Measurements from ENCODE around the gene ZP1. TPM values are rescaled to one million over a fixed set of nuclear protein-coding genes. Genes with fewer than 3 reads are reported as not detected.

Gene ZP1
- total and polyA plus RNA-seq, 2 of the 8 experiments (the other 6 are each of a cell fraction or from before 2014, with no cell fraction given): not detected

DNA sequence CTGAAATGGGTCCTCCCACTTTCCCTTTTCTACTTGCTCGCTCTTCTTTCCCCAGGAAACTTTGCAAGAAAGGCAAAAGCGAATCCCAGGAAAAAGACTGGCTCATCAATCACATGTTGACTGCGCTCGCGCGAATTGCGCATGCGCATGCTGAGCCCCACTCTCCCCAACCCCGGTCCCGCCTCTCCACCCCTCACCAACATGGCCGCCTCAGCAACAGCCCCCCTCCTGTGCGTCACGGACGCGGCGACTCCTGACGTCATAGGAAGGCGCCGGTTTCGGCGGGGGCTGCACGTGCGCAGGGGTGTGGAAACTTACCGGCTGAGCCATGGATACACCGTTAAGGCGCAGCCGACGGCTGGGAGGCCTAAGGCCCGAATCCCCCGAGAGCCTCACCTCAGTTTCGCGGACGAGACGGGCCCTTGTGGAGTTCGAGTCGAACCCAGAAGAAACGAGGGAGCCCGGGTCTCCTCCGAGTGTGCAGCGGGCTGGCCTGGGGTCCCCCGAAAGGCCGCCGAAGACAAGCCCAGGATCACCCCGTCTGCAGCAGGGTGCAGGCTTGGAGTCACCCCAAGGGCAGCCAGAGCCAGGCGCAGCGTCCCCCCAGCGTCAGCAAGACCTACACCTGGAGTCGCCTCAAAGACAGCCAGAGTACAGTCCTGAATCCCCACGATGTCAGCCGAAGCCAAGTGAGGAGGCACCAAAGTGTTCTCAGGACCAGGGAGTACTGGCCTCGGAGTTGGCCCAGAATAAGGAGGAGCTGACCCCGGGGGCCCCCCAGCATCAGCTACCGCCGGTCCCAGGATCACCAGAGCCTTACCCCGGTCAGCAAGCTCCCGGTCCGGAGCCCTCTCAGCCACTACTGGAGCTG, 25.3 kb upstream of the ZP1 start, which contains the start of gene CCDC86 (continued):
- TF ChIP-seq CBX8 (IDR thresholded peaks at IDR 0.05; ENCODE audit: borderline replicate concordance, low read depth, low read length): no peak
- peak; percentile 70 for TF ChIP-seq NRF1 (IDR thresholded peaks at IDR 0.05; ENCODE audit: low read depth, low read length)
- TF ChIP-seq, protein P1, sequence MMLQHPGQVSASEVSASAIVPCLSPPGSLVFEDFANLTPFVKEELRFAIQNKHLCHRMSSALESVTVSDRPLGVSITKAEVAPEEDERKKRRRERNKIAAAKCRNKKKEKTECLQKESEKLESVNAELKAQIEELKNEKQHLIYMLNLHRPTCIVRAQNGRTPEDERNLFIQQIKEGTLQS (IDR thresholded peaks at IDR 0.05; ENCODE audit: insufficient read depth, low read depth, low read length): peak; percentile 98
- peak; percentile 45 for TF ChIP-seq TAF7 (optimal IDR thresholded peaks at IDR 0.05; ENCODE audit: borderline replicate concordance, low read depth, low read length)
- TF ChIP-seq SRF (IDR thresholded peaks at IDR 0.05; ENCODE audit: low read depth, low read length): peak; percentile 92
- TF ChIP-seq BACH1 (IDR thresholded peaks at IDR 0.05; ENCODE audit: low read length): 0 out of 2 replicates have a peak, but pooled peaks have one; percentile 23
- TF ChIP-seq SP1 (IDR thresholded peaks at IDR 0.05; ENCODE audit: low read depth, low read length): peak; percentile 79
- TF ChIP-seq POLR2AphosphoS5 (IDR thresholded peaks at IDR 0.05; ENCODE audit: low read depth, low read length): peak; percentile 73
